GM12891 (cell line): ENCODE data around the gene MYO7B.

Experiments
- POLR2A ChIP-seq: IDR thresholded peaks from 2 replicates; pipeline ENCODE4 v1.6.1; 2011; ENCODE audit warnings: low read depth, low read length, control low read depth
- POLR2AphosphoS5 ChIP-seq: IDR thresholded peaks from 2 replicates; pipeline ENCODE4 v1.6.1; 2011; ENCODE audit warnings: low read depth, low read length, control low read depth

DNA sequence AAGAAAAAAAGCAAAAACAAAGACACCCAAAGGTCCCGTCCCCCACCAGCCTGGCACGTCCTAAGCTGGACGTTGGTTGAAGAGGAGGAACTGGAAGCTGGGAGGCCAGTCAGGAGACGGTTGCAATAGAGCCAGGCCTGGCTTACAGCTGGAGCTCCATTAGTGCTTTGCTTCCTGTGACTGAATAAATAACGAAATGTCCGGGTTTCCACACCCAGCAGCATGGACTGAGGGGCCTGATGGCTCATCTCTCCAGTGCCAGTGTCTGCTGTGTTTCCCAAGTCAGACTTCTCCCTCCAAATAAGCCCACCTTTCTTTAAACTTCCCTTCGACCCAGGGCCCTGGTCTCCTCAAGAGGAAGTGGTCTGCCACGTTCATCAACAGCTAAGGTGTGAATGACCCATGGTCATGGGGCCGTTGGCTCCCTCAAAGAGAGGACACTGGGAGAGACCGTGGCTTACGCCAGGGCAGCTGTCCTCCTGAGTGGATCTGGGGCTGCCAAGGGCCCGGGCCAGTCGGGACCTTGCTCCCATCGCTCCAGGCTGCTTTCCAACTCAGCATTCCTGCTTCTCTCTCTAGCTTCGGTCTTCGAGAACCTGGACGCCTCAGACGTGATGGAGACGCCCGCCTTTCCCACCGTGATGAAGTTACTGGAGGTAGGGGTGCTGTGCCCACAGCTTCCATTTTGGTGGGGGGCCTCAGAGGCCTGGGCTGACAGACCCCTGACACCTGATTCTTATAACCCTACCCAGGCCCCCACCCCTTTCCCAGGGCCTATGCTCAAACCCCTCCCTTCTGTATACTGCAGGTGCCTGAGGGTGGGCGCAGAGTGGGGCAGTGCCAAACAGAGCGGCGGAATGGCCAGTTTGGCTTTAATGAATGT, 44.9 kb downstream of the MYO7B start:
- no peak for TF ChIP-seq POLR2A
- no peak for TF ChIP-seq POLR2AphosphoS5
